Measurements from ENCODE around the gene NINJ2.
"Not testable (repeated sequence)": the region's sequence is repeated elsewhere in the genome, so short reads cannot be mapped to it uniquely, and the experiment has no call there.

Gene NINJ2, protein sequence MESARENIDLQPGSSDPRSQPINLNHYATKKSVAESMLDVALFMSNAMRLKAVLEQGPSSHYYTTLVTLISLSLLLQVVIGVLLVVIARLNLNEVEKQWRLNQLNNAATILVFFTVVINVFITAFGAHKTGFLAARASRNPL

DNA sequence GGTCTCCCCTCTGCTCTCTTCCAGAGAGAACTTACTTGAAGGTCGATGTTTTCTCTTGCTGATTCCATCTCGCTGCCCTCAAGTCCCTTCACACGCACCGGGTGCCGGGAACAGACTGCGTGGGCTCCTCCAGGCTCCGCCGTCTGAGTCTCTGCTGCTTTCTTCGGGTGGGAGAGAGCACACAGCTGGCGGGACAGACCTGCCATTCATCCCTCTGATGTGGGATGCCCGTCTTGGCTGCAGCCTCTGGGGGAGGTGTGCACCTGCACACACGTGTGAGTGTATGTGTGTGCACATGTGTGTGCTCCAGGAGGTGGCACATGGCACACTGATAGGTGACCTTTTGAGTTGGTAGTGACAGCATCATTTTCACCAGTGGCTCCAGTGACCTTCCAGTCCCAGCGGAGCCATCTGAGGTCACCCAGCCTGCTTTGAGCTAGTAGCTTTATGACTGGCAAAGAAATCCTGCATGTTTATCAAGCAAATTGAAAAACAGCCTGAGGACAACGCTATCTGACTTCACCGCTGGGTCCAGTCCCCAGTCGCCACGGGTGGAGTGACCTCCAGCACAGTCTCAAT is at the start of gene NINJ2:
Gene NINJ2 (minus strand): TSS at position 153 of the 579 bp plus-strand sequence. CDS start 85 bp downstream, at position 68.
- FAIRE-seq = no peak

DNA sequence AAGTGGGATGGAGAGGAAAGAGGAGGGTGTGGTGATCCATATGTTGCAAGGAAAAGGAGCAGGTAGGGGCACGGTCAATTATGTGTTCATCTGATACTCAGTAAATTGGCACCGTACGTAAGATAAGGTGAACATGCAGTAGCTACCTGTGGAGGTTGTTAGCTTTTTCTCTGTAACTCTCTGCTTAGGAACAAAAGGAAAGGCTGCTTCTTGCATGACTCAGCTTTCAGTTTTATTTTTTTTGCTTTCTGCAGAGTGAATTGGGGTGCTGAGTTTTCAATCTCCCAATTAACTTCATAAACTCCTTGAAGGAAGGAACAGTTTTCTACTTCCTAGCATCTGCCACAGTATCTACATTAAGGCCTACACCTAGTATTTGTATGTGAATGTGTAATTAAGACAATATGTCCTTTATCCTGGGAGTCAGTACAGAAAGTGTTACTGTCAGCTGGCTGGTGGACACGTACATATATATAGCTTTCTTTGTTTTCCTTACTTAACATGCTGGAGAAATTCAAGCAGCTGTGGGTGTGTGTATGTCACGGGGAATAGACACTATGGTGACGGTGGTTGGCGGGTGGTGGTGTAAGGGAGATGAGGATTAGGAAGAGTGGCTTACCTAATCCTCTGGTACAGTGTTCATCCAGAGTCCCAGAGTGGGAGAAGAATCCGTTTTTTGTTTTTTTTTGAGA is 49.1 kb upstream of the NINJ2 start:
- no peak for FAIRE-seq

DNA sequence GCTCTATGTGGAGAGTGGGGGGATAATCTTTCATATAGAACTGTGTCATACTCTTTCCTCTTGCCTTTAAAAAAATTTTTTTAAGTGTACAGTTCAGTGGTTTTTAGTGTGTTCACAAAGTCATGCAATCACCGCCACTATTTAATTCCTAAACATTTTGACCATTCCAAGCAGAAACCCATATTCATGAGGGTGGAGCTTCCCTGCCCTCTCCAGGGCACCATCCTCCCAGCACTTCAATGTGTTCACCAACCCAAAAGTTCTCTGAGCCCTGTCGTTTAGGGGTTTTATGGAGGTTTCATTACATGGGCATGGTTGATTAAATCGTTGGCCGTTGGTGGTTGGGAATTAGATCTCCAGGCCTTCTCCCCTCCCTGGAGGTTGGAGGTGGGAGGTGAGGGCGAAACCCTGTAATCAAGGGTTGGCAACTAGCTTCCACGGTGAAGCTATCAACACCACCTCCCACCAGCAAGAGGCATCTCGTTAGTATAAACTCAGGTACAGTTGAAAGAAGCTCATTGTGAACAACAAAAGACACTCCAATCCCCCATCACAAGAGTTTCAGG is 46.3 kb upstream of the NINJ2 start:
- no peak for FAIRE-seq

DNA sequence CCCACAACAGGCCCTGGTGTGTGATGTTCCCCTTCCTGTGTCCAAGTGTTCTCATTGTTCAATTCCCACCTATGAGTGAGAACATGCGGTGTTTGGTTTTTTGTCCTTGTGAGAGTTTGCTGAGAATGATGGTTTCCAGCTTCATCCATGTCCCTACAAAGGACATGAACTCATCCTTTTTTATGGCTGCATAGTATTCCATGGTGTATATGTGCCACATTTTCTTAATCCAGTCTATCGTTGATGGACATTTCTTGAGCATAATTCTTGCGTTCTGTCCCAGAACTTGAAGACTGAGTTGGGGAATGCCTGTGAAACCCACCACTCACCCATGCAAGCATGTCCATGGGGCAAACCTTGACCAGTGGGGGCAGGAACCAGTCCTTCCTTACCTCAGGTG is 44.8 kb upstream of the NINJ2 start:
- not testable (repeated sequence) for FAIRE-seq

DNA sequence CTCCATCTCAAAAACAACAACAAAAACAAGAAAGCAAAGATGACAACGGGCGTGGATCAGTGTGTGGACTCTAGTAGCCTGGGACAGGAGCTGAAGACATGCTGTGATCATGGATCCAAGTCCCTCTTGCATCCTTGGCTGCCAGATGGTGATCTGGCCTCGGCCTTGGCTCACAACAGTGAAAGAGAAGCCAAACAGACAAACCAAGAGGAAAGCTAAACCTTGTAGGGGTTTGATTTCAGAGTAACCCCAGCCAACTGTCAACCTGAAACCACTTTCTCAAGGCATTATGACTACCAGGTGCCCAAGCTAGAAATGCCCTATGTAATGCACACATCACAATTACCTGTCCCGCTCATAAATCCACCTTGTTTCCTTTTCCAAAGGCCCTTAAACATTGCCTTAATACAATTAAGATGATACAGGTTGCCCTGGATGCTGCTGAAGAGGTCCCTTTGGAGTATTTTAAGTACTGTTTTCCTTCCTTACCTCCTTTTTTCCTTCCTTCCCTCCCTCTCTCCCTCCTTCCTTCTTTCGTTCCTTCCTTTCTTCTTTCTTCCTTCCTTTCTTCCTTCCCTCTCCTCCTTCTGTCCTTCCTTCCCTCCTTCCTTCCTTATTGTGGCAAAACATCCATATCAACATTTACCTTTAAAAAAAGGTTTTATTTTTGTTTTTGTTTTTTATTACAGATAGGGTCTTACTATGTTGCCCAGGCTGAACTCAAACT is 41.4 kb upstream of the NINJ2 start:
- no peak for FAIRE-seq

DNA sequence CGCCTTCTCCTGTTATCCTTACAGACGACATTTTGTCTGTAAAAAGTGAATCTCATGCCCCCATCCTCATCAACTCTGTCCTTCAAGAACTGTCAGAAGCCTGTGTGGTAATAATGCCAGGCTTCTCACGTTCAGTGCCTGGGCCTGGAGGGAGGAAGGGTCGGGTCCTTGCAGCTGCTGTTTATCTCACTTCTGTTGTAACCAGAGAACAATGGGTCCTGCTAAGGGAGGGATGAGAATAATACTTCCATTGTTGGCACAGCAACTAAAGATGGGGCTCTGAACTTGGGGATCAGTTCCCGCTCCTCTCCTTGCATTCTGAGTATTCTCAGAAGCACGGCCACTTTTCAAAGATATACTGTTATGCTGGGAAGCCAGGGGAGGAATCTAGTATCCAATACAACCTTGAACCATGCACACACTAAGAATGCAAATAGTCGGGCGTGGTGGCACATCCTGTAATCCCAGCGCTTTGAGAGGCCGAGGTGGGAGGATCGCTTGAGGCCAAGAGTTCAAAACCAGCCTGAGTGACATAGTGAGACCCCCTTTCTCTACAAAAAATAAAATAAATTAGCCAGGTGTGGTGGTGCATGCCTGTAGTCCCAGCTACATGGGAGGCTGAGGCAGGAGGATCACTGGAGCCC is 38.8 kb upstream of the NINJ2 start:
- FAIRE-seq = no peak

DNA sequence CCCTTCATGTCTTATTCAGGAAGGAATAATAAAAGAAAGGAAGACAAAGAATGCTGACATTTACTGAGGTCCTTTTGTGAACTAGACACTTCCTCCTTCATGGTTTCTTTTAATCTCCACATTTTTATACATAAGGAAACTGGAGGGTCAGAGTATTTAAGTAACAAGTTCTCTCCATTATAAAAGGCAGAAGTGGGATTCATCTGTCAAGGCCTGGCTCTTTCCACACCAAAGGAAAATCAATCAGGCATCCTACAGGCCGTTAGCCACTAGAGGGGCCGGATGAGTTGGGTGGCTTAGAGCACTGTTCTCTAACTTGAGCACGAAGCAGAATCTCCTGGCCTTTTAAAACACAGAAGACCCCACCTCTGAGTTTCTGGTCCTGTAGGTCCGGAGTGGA is 36.8 kb upstream of the NINJ2 start:
- FAIRE-seq = no peak

DNA sequence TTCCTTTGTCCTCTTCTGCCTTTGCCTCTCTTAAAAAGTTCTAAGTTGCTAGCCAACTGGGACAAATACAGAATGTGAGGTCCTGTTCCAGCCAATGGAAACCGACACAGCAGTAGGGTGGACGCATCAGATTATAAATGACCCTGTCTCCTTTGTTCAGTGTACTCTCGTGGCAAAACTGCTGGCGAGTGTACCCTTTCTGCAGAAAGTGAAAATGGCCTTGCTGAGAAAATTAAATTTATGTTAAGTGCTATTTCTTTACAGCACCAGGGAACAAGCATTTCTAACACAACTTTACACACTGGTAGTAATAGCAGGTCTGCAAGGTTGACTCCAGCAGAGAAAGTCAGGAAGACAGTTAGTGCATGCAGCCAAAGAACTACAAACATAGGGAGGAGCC is 35.0 kb upstream of the NINJ2 start:
- FAIRE-seq = not testable (repeated sequence)

DNA sequence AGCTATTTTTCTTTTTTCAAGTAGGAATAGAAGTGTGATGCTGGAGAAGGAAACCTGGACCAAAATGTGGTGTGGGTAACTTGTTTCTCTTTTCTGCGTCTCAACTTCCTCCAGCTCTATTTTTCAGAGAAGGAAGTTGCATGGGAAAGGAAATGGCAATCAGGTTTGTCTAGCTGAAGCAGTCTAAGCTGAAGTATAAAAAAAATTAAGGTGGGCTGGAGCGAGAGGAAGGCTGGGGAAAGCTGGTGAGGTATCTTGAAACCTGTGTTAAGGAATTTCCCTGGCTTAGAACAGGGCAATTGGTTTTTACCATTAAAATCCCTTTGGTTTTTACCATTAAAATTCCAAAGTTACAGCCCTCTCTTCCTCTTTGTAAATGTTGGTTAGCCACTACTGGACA is 34.2 kb upstream of the NINJ2 start:
- no peak for FAIRE-seq

DNA sequence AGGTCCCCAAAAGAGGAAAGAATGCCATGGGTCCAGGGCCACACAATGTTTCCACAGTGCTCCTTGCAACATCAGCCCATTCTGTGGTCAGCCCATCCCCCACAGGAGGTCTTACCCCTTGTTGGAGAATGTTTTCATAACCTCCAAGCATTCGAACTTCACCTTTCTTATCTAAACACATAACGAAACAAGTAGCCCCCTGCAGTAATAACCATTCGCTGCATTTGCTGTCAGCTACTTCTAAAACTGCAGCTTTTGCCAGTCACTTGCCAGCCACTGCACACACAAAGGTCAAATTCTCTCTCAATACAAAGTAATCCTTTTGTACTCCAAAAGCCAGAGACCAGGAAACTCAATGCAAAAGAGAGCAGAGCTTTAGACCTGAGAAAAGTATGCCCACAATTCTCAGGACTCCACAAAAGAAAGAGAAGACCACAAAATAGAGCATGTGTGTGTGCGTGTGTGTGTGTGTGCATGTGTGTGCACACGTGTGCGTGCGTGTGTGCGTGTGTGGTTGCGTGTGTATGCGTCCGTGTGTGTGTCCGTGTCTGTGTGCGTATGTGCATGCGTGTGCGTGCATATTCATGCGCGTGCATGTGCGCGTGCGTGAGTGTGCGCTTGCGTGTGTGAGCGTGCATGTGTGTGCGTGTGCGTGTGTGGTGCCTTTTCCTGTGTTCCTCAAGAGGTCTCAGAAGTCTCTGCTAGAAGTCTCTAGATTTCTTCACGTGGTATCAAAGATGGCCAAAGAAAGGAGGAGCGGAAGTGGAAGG is 31.7 kb upstream of the NINJ2 start:
- FAIRE-seq = no peak

DNA sequence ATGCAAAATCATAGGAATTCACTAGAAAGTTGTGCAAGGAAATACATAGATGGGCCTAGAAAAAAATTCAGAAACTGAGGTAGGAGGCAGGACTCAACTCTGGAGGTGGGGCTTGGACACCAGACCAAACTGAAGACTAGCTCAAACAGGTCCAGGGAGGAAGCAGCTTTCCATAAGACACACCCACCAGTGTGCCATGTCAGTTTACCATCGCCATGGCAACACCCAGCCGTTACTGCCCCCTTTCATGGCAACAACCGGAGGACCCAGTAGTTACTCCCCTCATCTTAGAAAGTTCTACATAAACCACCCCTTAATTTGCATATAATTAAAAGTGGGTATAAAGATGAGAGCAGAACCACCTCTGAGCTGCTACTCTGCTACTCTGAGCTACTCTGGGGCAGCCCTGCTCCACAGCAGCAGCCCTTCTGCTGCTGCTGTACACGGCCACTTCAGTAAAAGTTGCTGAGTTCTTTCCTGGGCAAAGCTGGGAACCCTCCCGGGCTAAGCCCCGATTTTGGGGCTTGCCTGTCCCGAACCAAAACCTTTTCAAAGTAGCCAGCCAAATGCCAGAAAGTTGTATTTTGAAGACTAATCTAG is 30.8 kb upstream of the NINJ2 start:
- FAIRE-seq = no peak

DNA sequence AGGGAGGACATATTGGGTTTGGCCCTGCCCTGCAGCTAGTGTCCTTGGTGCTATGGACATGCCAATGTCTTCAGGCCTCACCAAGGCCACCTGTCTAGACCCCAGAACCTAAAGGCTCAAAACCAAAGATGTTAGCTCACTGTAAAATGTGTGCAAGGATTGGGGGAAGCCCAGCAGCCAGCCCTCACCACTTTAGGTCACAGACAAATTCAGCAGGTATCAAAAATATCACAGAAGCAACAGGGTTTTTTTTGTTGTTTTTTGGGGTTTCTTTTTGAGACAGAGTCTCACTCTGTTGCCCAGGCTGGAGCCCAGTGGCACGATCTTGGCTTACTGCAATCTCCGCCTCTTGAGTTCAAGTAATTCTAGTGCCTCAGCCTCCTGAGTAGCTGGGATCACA is 29.0 kb upstream of the NINJ2 start:
- FAIRE-seq = no peak

DNA sequence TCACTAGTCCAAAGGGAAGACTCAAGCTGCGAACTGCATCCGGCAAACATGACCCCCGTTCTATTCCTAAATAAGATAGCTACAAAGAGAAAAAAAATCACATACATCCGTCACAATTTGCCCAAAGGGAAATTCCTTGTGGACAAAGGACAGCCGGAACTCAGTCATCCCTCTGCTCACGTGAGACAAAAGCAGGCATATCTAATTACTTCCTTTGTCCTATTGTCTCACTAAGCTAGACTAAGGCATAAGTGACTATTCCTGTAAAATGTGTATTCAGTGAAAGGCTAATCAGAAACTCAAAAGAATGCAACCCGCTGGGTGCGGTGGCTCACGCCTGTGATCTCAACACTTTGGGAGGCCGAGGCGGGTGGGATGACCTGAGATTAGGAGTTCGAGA is 27.2 kb upstream of the NINJ2 start:
- FAIRE-seq = no peak

DNA sequence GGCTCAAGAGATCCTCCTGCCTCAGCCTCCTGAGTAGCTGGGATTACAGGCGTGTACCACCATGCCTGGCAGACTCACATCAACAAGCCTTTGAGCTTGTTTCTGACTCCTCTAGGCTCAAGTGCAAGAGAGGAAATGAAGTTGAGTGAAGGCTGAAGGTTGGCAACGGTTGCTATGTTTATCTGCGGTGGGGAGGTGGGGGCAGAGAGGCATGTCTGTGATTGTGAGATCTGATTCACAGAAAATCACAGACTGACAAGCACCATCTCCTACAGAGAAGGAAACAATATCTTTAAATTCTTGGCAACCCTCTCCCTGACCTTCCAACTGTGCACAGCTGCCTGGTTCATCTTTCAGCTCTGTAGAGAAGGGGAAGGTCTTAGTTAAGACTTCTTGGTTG is 22.1 kb upstream of the NINJ2 start:
- no peak for FAIRE-seq

DNA sequence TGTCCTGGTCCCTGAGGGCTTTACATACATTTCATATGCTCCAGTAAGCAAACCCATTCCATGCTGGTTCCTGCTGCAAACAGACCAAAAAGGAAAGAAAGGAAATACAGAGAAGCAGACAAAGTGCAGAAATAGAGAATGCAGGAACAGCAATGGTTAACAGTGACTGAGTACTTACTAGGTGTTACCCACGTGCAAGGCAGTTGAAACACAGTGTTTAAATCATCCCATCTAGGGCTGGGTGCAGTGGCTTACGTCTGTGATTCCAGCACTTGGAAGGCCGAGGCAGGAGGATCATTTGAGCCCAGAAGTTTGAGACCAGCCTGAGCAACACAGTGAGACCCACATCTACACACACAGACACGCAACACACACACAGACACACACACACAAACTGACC is 21.2 kb upstream of the NINJ2 start:
- FAIRE-seq = no peak

DNA sequence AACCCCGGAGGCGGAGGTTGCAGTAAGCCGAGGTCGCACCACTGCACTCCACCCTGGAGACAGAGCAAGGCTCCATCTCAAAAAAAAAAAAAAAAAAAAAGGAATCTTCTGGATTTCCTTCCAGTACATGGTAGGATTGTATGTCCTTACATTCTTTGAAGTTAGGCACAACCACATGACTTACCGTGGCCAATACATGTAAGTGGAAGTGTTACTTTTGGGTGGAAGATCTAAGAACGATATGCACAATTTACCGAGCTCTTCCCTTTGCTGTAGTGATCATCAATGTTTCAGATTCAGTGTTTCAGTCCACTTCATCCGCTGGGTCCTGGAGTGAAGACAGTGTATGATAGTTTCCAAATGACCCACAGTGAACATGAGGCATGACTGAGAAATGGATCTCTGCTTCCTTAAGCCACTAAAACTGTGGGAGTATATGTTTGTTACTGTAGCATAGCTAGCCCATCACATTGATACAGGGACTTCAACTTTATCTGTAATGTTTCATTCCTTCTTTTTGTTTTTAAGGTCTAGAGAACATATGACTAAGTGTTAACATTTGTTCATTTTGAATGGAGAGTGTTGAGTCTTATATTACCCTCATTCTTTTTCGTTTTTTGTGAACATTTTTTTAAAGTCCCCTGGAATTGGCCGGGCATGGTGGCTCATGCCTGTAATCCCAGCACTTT is 18.5 kb upstream of the NINJ2 start:
- no peak for FAIRE-seq

DNA sequence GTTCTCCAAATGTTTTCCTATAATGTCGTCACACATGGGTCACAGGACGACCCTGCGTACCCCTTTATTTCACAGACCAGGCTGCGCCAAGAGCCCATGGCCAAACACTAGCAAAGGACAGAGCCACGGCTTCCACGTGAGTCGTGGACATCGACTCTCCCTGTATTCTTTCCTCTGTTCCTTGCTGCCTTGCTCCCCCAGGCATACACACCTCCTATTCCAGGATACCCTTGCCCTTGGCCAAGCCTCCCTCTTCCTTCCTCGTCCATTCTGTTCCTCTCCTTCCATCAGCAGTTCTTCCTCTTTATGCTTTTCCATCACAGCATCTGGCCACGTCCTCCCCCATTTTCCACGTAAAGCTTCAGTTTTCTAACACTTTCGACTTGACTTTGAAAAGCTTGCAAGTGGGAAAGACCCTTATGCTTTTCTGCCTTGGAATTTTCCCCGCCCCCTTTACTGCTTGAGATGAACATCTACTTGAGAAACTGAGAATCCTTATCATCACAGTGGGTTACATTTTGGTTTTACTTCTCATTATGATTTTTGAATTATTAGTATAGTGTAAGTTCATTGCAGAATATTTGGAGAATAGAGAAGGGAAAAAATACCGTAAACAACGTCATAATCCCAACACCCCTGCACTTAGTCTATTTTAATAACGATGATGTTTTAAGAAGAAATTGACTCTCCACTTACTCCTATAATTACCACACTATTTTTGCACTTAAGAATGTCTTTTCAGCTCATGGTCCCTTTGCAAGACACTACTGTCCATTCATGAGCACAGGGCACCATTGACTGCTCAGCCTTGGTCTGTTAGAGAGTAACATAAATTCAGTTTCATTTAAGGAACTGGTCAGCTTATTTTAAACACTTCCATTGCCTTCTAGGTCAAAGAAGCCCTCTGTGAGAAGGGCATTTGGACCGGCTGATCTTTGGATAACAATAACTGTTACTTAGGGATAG is 15.8 kb upstream of the NINJ2 start:
- no peak for FAIRE-seq

DNA sequence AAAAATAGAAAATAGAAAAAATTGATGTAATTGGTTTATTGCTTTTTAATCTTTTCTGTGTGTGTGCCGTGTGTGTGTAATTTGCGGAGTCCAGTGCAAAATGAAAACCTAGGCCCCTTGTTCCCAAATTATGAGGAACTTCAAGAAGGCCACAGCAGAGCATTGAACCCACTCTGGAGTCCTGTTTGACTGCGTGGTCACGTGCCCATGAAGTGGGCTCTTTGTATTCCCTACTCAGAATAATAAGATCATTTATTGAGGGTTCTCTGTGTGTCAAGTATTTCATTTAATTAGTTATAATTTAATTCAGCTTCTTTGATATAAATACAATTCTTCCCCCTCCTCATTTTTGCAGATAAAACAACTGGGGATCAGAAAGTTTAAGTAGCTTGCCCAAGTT is 12.3 kb upstream of the NINJ2 start:
- FAIRE-seq = no peak

DNA sequence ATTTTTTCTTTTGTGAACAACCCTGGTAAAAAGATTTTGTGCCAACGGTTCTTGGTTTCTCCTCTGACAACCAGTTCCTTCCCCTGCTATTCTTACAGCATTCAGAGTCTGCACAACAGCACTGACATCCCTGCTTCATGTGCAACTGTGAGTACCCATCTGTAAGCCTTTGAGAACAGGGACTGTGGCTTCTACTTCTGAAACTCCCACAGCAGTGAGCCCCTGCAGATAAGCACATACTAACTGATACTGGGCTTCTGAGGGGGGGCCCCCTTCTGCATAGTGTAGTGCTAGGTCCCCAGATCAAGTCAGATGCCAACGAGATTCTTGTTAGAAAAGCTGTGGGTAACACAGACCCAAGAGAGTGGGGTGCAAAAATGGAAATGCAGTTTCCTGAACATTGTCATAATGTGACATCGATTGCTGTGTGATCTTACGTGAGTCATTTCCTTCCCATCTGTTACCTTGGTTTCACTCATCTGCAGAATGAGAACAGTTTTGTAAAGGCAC is 11.1 kb upstream of the NINJ2 start:
- FAIRE-seq = no peak

DNA sequence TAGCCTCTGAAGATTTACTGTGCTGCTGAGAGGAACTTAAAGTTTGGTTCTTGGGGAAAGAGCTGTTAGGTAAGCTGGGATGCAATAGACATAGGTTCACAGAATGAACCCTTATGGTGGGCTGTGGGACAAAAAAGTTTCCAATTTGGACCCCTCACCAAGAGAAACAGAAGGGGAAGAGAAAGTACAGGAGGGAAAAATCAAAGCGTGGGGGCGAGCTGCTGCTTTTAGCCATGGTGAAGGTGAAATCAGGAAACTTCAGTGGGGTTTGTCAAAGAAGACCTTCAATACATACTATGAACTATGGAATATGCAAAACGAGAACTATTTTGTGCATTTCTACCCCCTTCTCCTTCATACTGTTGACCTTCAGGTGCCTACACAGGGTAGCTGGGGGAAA is 10.6 kb upstream of the NINJ2 start:
- FAIRE-seq = no peak

Data from colon (tissue), 2 donors.